ENCODE results near the gene SELENON.

- no peak for TF ChIP-seq POLR2AphosphoS5 (IDR thresholded peaks at IDR 0.05; ENCODE audit: low read depth, low read length)
- no peak for TF ChIP-seq SPI1 (IDR thresholded peaks at IDR 0.05; ENCODE audit: low read depth, low read length)
- no peak for TF ChIP-seq POLR2A (IDR thresholded peaks at IDR 0.05; ENCODE audit: low read depth, low read length)
- no peak for TF ChIP-seq POU2F2 (IDR thresholded peaks at IDR 0.05; ENCODE audit: low read depth, low read length)
- TF ChIP-seq PAX5 (IDR thresholded peaks at IDR 0.05; ENCODE audit: insufficient read depth, low read length, severe bottlenecking): no peak
- TF ChIP-seq TAF1 (IDR thresholded peaks at IDR 0.05; ENCODE audit: low read depth, low read length): no peak
Measured at GRCh38 chr1:25763493-25763892, 36.5 kb upstream of the SELENON start.

Data from GM12891 (cell line).